ENCODE data around the gene DNAJC27.

- TF ChIP-seq, protein P1, sequence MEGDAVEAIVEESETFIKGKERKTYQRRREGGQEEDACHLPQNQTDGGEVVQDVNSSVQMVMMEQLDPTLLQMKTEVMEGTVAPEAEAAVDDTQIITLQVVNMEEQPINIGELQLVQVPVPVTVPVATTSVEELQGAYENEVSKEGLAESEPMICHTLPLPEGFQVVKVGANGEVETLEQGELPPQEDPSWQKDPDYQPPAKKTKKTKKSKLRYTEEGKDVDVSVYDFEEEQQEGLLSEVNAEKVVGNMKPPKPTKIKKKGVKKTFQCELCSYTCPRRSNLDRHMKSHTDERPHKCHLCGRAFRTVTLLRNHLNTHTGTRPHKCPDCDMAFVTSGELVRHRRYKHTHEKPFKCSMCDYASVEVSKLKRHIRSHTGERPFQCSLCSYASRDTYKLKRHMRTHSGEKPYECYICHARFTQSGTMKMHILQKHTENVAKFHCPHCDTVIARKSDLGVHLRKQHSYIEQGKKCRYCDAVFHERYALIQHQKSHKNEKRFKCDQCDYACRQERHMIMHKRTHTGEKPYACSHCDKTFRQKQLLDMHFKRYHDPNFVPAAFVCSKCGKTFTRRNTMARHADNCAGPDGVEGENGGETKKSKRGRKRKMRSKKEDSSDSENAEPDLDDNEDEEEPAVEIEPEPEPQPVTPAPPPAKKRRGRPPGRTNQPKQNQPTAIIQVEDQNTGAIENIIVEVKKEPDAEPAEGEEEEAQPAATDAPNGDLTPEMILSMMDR (IDR thresholded peaks at IDR 0.05; ENCODE audit: low read length) = no peak
- no peak for TF ChIP-seq EZH2 (IDR thresholded peaks at IDR 0.05; ENCODE audit: borderline replicate concordance, low read length)
Measured at GRCh38 chr2:24932715-24933114, 39.0 kb downstream of the DNAJC27 start.

Measured in OCI-LY1 (cell line).